ENCODE measurements around the gene ZIC5.

ZIC5 gene

GRCh38 chr13:99987154-99988019 is 15.8 kb upstream of the ZIC5 start:
- no peak for DNase-seq (ENCODE audit: low spot score)
- no peak for FAIRE-seq

GRCh38 chr13:99986741-99987140 is 15.2 kb upstream of the ZIC5 start:
- DNase-seq (ENCODE audit: low spot score) (no peak), FAIRE-seq (no peak)

GRCh38 chr13:99985886-99986527 is 14.4 kb upstream of the ZIC5 start:
- FAIRE-seq (no peak), DNase-seq (ENCODE audit: low spot score) (no peak)

DNA sequence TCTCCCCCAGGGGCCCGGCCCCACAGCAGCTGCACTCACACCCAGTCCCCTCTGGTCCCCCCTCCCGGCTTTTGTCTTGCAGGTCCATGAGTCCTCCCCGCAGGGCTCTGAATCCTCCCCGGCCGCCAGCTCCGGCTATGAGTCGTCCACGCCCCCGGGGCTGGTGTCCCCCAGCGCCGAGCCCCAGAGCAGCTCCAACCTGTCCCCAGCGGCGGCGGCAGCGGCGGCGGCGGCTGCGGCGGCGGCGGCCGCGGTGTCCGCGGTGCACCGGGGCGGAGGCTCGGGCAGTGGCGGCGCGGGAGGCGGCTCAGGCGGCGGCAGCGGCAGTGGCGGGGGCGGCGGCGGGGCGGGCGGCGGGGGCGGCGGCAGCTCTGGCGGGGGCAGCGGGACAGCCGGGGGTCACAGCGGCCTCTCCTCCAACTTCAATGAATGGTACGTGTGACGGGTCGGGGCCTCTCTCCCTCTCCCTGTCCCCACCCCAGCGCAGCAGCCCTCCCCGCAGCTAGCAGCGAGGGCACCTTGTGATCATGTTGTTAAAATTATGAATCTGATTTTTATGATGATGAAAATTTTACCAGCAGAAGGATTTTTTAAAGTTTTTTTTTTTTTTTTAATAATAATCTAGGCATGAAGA is 13.8 kb upstream of the ZIC5 start:
- FAIRE-seq (no peak), DNase-seq (ENCODE audit: low spot score) (peak; percentile 27)

DNA sequence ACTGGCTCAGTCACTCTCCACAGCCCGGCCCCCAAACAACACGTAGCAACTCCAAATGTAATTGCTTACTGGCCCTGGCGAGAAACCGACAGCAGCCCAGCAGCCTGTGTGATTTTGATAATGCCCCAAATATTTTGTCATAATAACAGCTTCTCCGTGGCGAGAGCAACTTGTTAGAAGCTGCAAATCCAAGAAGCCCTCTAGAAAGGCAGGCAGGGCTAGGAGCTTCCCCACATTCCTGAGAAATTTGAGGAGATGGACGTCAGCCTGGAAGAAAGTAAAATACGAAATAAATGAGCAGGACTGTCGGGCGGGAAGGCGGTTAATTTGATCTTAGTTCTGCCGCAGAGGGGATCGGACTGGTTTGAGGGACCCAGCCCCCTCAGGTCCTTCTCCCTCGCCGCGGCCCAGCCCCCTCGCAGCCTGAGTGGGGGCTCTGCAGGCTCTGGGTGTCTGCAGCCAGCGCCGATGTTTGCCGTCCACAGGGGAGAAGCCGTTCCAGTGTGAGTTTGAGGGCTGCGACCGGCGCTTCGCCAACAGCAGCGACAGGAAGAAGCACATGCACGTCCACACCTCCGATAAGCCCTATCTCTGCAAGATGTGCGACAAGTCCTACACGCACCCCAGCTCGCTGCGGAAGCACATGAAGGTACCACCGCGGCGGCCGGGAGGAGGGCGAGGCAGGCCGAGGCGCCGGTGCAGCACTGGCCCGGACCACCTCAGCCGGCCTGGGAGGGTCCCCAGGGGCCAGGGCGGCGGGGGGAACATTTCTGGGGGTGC is 13.1 kb upstream of the ZIC5 start:
- DNase-seq (ENCODE audit: low spot score) (no peak), FAIRE-seq (no peak)

- FAIRE-seq (no peak), DNase-seq (ENCODE audit: low spot score) (no peak)
Measured at GRCh38 chr13:99983499-99984401, 12.2 kb upstream of the ZIC5 start.

DNA sequence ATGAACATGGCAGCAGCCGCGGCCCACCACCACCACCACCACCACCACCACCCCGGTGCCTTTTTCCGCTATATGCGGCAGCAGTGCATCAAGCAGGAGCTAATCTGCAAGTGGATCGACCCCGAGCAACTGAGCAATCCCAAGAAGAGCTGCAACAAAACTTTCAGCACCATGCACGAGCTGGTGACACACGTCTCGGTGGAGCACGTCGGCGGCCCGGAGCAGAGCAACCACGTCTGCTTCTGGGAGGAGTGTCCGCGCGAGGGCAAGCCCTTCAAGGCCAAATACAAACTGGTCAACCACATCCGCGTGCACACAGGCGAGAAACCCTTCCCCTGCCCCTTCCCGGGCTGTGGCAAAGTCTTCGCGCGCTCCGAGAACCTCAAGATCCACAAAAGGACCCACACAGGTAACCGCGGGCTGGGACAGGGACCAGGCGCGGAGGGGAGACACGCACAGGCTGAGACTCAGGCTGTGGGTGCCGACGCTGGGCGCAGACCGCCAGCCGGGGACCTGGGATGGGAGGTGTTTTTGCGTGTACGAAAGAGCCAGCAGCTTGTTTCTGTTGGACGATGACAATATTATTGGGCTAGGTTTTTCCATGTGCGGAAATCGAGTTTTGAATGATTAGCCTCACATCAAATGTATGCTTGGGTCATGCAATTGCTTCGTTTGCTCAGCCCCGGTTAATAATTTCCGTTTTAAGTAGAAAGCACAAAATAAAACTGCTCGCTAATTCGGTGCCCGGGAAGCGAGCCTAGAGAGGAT is 11.3 kb upstream of the ZIC5 start:
- DNase-seq (ENCODE audit: low spot score) = no peak
- no peak for FAIRE-seq

GRCh38 chr13:99982036-99982730 is 10.6 kb upstream of the ZIC5 start:
- DNase-seq (ENCODE audit: low spot score) (no peak), FAIRE-seq (no peak)

DNA sequence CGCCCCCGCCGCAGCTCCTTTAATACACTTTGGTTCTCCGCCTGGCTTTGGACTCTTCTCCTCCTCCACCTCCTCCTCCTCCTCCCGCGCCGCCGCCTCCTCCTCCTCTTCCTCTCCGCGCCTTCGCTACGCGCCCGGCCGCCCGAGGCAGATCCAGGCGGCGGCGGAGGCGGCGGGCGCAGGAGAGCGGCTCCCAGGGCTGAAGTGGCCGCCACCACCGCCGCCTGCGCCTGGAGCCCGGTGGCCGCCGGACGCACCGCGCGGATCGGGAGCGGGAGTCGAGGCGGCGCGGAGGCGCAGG is 10.1 kb upstream of the ZIC5 start, which contains the start of gene ZIC2:
Gene ZIC2 (plus strand): TSS at position 50 of the 301 bp plus-strand sequence. CDS start 281 bp downstream, outside the sequence.
- no peak for FAIRE-seq
- DNase-seq (ENCODE audit: low spot score) = no peak

GRCh38 chr13:99980824-99981734 is 9.5 kb upstream of the ZIC5 start:
- FAIRE-seq (no peak), DNase-seq (ENCODE audit: low spot score) (no peak)

DNA sequence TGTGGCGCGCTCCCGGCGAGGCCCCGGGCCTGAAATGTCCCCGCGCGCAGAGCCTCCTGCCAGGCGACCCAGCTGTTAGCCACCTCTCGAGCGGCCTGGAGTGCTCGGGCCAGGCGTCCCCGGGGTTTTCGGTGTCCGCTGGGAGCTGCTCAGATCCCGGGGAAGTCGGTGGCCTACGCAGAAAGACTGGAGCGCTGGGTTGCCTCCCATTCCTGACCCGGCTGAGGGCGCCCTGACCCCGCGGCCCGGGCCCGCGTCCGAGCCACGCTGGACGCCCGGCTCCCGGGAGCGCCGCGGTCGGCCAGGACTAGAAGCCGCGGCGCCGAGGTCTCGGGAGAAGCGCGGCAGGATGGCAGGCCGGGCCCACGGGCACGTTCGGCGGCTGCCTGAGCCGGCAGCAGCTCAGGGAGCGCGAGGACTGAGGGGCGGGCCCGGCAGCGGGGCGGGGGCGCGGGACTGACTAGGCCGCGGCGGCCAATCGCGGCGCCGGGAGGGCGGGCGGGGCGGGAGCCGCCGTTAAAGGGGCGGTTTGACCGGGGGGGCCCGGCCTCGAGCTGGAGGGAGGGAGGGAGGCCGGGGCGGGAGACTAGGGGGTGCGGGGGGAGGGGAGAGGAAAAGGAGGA is 8.7 kb upstream of the ZIC5 start:
- no peak for FAIRE-seq
- no peak for DNase-seq (ENCODE audit: low spot score)

DNA sequence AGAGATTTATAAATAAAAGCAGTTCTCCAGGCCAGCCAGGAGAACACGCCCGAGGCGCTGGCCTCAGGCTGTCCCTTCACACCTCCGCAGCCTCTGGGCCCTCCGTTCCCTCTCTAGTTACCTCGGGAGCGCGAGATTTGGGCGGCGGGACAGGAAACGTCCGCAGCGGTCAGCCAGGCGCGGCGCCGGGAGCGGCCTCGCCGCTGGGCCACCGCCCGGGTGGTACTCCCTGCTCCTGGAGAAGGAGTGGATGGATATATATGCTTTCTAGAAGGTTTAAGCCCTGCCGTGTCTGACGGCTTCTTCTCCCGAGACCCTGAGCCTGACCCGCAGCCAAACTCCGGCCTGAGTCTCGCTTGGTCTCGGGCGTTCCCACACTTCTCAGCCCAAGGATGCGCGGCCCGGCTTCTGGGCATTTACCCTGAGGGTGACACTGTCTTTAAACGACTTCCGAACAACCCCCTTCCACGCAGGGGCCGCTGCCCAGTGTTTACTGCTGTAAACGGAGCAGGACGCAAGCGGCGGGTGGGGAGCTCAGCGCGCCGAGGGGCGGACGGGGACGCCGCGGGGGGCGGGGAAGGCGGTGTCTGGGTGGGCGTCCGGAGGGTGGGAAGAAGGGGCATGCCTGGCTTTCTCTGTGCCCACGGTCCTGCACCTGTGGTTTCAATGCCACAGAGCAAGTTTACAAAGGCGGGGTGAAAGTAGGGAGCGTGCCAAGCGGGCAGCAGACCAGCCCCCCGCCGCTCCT is 8.1 kb upstream of the ZIC5 start:
- FAIRE-seq (no peak), DNase-seq (ENCODE audit: low spot score) (no peak)

DNA sequence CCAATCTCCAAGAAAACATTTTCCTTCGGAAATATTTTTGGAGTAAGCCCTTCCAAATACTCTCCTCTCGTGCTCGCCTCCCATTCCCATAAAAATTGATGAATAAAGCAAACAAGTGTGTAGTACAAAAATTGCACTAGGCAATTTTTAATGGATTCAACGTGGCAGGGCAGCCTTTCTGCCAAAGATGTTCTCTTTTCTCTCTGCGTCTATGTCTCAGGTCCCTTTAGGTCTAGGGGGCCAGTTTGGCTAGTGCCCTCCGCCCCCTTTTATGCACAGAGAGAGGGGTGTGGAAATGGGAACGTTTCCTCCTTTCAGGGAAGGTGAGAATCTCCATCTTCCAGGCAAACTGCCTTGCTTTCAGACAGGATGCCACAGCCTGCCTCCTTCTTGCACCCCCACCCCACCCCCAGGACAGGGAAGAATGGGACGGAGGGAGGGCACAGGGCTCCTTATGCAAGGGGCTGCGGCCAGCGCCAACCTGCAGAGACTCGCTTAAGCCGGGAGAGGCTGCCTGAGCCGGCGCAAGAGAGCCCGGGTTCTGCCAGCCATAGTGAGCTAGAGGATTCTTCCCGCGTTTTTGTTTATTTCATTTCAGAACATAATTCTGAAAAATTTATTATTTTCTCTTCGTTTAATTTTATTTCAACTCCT is 7.4 kb upstream of the ZIC5 start:
- no peak for FAIRE-seq
- DNase-seq (ENCODE audit: low spot score) = no peak

DNA sequence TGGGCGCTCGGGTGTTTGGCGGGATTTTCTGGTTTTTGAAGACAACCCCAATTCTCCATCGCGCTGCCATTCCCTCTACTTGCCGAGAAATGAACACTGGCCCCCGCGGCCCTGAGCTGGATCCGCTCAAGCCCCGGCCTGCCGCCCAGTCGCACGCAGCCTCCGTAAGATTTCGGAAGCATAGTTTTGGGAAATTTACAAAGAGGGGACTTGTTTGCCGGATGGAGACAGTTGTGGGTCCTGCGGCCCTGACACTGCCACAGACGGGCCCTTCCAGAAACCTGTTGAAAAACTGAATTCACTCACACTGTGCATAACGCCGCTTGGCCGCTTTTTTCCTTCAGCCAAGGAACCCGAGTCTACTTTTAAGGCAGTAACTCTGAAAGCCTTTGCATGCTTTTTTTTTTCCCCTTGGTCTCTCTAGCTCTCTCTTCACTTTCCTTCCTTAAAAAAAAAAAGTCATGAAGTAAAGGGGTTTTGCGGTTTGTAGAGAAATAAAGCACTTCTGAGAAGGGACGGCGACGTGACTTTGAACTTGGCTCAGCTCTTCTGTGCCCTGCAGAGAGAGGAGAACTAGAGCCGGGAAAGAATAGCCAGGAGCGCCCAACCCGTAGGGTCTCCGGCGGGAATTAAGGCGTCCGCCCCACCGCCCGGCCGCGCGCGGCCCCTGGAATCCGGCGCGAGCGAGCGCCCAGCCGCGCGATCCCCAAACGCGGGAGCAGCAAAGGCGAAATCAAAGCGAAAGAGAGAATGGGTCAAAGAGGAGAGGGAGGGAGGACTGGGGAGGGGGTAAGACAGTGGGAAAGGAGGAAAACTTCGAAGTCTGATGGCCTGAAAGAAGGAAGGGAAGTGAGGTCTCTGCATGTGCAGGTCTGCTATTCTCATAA is 6.6 kb upstream of the ZIC5 start:
- FAIRE-seq = no peak
- DNase-seq (ENCODE audit: low spot score) = no peak

DNA sequence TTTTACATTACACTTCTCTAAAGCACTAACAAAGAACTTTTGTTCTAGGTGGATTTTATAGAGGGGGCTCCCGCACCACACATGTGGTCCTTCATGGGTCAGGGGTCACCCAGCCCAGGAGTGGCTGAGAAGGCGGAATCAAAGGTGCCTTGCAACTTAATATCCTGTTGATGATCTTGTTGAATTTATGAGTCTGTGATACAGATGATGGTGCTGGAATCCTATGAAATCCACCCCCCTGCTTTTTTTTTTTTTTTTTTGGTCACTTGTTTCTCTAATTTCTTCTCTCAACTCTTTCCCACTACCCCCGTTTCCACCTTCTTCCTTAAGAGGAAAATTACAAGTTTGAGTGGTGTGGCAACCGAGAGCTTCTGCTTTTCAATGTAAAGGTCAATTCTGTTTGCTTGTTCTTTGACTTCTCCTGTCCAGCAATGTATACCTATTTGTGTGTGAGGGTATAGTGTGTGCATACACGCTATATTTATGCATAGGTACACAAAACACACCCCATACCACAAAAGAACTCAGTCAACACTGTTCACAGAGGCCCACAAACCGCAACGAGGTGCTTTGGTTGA is 5.9 kb upstream of the ZIC5 start:
- DNase-seq (ENCODE audit: low spot score) (no peak), FAIRE-seq (no peak)

Measured in urothelium cell line (cell line).